ENCODE measurements around the gene SLIT1.

GRCh38 chr10:97174276-97174775, 11.4 kb downstream of the SLIT1 start:
- TF ChIP-seq POLR2AphosphoS5 (IDR thresholded peaks at IDR 0.05), result no peak
- TF ChIP-seq CTCF (IDR thresholded peaks at IDR 0.05), result no peak
- TF ChIP-seq POLR2A (IDR thresholded peaks at IDR 0.05), result no peak
